WTC11 (cell line): ENCODE measurements around the gene NNMT. TPM values are rescaled to one million over a fixed set of nuclear protein-coding genes. Genes with fewer than 3 reads are reported as not detected.

ENCODE experiments used
- ATAC-seq: fragments of 200-7000 bp; cut with Tn5 transposase; 2 replicates; pipeline ENCODE4 v1.10.0; 2021; ENCODE audit warnings: mild to moderate bottlenecking, moderate library complexity
- CTCF ChIA-PET: fragments of 300-600 bp; sonication (Branson Sonifier 250); formaldehyde crosslinking; loops from one replicate; lab custom pipeline; 2021; ENCODE audit warnings: antibody characterized with exemption; lab: Charles Lee
- POLR2A ChIA-PET: fragments of 350-600 bp; sonication (Branson Sonifier 250); formaldehyde crosslinking; loops from one replicate; lab custom pipeline; 2021; ENCODE audit warnings: antibody characterized with exemption; lab: Charles Lee
- DNase-seq: peaks from one replicate; pipeline ENCODE4 v3.0.0; 2021; ENCODE audit warnings: low spot score
- H3K27ac Mint-ChIP-seq: 2 replicates; pipeline ENCODE4 v1.8.0; 2021; ENCODE audit warnings: mixed read lengths
- H3K27me3 Mint-ChIP-seq: 2 replicates; pipeline ENCODE4 v1.8.0; 2021; ENCODE audit warnings: low read depth, mild to moderate bottlenecking, moderate library complexity, mixed read lengths
- H3K36me3 Mint-ChIP-seq: 2 replicates; pipeline ENCODE4 v1.8.0; 2021; ENCODE audit warnings: mixed read lengths
- H3K4me1 Mint-ChIP-seq: 2 replicates; pipeline ENCODE4 v1.8.0; 2022; ENCODE audit warnings: mixed read lengths
- H3K4me3 Mint-ChIP-seq: 2 replicates; pipeline ENCODE4 v1.8.0; 2021; ENCODE audit warnings: mild to moderate bottlenecking, moderate library complexity, mixed read lengths
- H3K9me3 Mint-ChIP-seq: 2 replicates; pipeline ENCODE4 v1.8.0; 2021; ENCODE audit warnings: mixed read lengths
- ATF1 ChIP-seq: sonication (generic); formaldehyde crosslinking; IDR thresholded peaks from 2 replicates; pipeline ENCODE4 v1.8.1; 2023; ENCODE audit warnings: mild to moderate bottlenecking, moderate library complexity, missing genetic modification reagents
- ATF3 ChIP-seq: sonication (generic); formaldehyde crosslinking; conservative IDR thresholded peaks from 2 replicates; pipeline ENCODE4 v1.8.1; 2022; ENCODE audit warnings: mild to moderate bottlenecking, missing genetic modification reagents
- FOXK1 ChIP-seq: sonication (generic); formaldehyde crosslinking; IDR thresholded peaks from 2 replicates; pipeline ENCODE4 v1.8.0; 2022; ENCODE audit warnings: mild to moderate bottlenecking, moderate library complexity, missing genetic modification reagents
- FOXP1 ChIP-seq: sonication (generic); formaldehyde crosslinking; IDR thresholded peaks from 2 replicates; pipeline ENCODE4 v1.8.0; 2022; ENCODE audit warnings: missing genetic modification reagents, mild to moderate bottlenecking, moderate library complexity, borderline replicate concordance
- GRHL2 ChIP-seq: fragments of 250-450 bp; sonication (Bioruptor Pico); IDR thresholded peaks from 2 replicates; pipeline ENCODE4 v1.8.0; 2022; ENCODE audit warnings: mild to moderate bottlenecking, moderate library complexity; ENCODE audit not compliant: insufficient replicate concordance, severe bottlenecking
- JUN ChIP-seq: sonication (generic); formaldehyde crosslinking; IDR thresholded peaks from 2 replicates; pipeline ENCODE4 v1.8.0; 2023; ENCODE audit warnings: mild to moderate bottlenecking, missing genetic modification reagents
- NR2C2 ChIP-seq: sonication (generic); formaldehyde crosslinking; IDR thresholded peaks from 2 replicates; pipeline ENCODE4 v1.8.0; 2022; ENCODE audit warnings: mild to moderate bottlenecking, missing genetic modification reagents
- RELA ChIP-seq: sonication (generic); formaldehyde crosslinking; IDR thresholded peaks from 2 replicates; pipeline ENCODE4 v1.8.1; 2022; ENCODE audit warnings: missing genetic modification reagents, mild to moderate bottlenecking, borderline replicate concordance
- ZBTB43 ChIP-seq: sonication (generic); formaldehyde crosslinking; IDR thresholded peaks from 2 replicates; pipeline ENCODE4 v1.8.1; 2023; ENCODE audit warnings: mild to moderate bottlenecking, missing genetic modification reagents
- ZNF532 ChIP-seq: fragments of 250-450 bp; sonication (Bioruptor Pico); IDR thresholded peaks from 2 replicates; pipeline ENCODE4 v1.9.0; 2021; ENCODE audit warnings: mild to moderate bottlenecking, borderline replicate concordance
- total RNA-seq: library from RNA; stranded (reverse); gene quantifications from 3 replicates; pipeline ENCODE4 v1.2.3, GENCODE V29; 2021
- TF ChIP-seq, protein P1 (sequence below): sonication (generic); formaldehyde crosslinking; IDR thresholded peaks from 2 replicates; pipeline ENCODE4 v1.8.0; 2022; ENCODE audit warnings: mild to moderate bottlenecking, missing genetic modification reagents
- TF ChIP-seq, protein P2 (sequence below): sonication (generic); formaldehyde crosslinking; IDR thresholded peaks from 2 replicates; pipeline ENCODE4 v1.8.0; 2023; ENCODE audit warnings: mild to moderate bottlenecking, missing genetic modification reagents

NNMT gene
- total RNA-seq, 1 experiment from 2014 or later, result 0.50 TPM

DNA sequence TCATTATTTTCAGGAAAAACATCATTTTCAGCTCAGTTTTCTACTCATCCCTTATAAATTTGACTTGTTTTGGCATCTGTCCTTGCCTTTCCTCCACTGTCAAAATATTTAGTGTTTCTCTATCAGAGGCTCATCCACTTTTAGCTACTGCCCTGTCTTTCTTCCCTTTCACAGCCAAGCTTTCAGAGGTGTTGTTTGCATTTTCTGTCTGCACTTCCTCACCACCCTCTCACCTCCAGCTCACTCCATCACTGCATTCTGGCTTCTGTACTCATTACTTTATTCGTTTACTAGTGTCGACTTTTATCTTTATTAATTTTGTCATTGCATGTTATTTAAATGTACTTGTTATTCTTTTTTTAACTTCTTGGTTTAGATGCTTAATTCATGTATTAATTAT, 26.7 kb upstream of the NNMT start:
- POLR2A ChIA-PET, result no interaction called here
- H3K27ac Mint-ChIP-seq, result no peak overlapping the region
- peaks cover 9% of the 10 kb centered on the region for H3K9me3 Mint-ChIP-seq
- no peaks in the 10 kb centered on the region for H3K4me1 Mint-ChIP-seq
- TF ChIP-seq FOXP1 (CRISPR knock-in tag) (no peak), ATF3 (CRISPR knock-in tag) (no peak), ZNF532 (CRISPR knock-in tag) (no peak), NR2C2 (CRISPR knock-in tag) (no peak), ZBTB43 (no peak), GRHL2 (CRISPR knock-in tag) (no peak), JUN (CRISPR knock-in tag) (no peak)
- TF ChIP-seq, all 79 proteins: peak for 0
- no peaks in the 10 kb centered on the region for H3K36me3 Mint-ChIP-seq
- no peak for ATAC-seq
- peaks cover 11% of the 10 kb centered on the region for H3K27me3 Mint-ChIP-seq
- CTCF ChIA-PET, result interaction anchor here (1.1 to 1.2 kb wide), 2 partner anchors 8 to 11 kb away, joined by 3 to 4 read pairs; no protein-coding TSS in a partner anchor
- no peak overlapping the region for H3K4me3 Mint-ChIP-seq
- DNase-seq, result no peak

DNA sequence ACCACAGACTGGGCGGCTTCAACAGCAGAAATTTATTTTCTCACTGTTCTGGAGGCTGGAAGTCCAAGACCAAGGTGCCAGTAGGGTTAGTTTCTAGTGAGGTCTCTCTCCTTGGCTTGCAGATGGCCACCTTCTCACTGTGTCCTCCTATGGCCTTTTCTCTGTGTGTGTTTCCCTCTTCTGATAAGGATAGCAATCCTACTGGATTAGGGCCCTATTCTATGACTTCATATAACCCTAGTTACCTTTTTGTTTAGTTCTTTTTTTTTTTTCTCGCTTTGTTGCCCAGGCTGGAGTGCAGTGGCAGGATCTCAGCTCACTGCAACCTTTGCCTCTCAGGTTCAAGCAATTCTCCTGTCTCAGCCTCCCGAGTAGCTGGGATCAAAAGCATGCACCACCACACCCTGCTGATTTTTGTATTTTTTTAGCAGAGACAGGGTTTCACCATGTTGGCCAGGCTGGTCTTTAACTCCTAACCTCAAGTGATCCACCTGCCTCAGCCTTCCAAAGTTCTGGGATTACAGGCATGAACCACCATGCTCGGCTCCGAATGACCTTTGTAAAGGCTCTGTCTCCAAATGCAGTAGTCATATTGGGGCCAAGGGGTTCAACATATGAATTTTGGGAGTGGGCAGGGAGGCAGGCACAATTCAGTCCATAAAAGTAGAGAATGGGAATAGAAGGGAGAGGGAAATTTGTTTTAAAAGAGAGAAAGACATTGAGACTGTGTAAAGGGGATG, 25.5 kb upstream of the NNMT start:
- Mint-ChIP-seq H3K9me3 (peaks cover 9% of the 10 kb centered on the region), H3K4me3 (no peak overlapping the region), H3K27ac (no peak overlapping the region), H3K27me3 (peaks cover 11% of the 10 kb centered on the region), H3K36me3 (no peaks in the 10 kb centered on the region), H3K4me1 (no peaks in the 10 kb centered on the region)
- ChIA-PET CTCF (interaction anchor here (1.4 kb wide), 1 partner anchor 10 kb away, joined by 5 read pairs; no protein-coding TSS in a partner anchor), POLR2A (interaction anchor here (0.7 kb wide), 1 partner anchor 10 kb away, joined by 3 read pairs; no protein-coding TSS in a partner anchor)
- DNase-seq (no peak), ATAC-seq (no peak)
- TF ChIP-seq FOXK1 (CRISPR knock-in tag), result no peak

DNA sequence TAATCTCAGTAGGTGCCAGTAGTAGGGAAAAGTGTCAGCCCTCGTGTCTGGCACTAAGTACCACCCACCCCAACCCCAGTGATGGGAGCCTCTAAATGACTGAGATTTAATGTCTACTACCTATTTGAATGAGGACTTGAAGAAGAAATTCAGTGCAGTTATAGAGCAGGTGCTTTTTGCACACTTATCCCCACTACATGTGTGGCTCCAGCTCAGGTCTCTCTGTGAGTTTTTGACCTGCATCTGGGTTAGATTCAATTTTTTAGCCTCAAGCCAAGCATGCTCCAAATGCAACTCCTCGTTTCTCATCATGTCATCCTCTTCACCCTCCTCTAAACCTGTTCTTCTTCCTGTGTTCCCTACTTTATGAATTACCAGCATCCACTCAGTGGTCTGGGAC, 24.9 kb upstream of the NNMT start:
- no peak overlapping the region for H3K27ac Mint-ChIP-seq
- H3K9me3 Mint-ChIP-seq, result peaks cover 9% of the 10 kb centered on the region
- peaks cover 11% of the 10 kb centered on the region for H3K27me3 Mint-ChIP-seq
- POLR2A ChIA-PET, result interaction anchor here (0.7 kb wide), 1 partner anchor 9 kb away, joined by 3 read pairs; no protein-coding TSS in a partner anchor
- TF ChIP-seq ATF1 (CRISPR knock-in tag), result no peak
- TF ChIP-seq, protein P1, sequence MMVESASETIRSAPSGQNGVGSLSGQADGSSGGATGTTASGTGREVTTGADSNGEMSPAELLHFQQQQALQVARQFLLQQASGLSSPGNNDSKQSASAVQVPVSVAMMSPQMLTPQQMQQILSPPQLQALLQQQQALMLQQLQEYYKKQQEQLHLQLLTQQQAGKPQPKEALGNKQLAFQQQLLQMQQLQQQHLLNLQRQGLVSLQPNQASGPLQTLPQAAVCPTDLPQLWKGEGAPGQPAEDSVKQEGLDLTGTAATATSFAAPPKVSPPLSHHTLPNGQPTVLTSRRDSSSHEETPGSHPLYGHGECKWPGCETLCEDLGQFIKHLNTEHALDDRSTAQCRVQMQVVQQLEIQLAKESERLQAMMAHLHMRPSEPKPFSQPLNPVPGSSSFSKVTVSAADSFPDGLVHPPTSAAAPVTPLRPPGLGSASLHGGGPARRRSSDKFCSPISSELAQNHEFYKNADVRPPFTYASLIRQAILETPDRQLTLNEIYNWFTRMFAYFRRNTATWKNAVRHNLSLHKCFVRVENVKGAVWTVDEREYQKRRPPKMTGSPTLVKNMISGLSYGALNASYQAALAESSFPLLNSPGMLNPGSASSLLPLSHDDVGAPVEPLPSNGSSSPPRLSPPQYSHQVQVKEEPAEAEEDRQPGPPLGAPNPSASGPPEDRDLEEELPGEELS (CRISPR knock-in tag), result no peak
- TF ChIP-seq RELA (CRISPR knock-in tag), result no peak
- TF ChIP-seq, protein P2, sequence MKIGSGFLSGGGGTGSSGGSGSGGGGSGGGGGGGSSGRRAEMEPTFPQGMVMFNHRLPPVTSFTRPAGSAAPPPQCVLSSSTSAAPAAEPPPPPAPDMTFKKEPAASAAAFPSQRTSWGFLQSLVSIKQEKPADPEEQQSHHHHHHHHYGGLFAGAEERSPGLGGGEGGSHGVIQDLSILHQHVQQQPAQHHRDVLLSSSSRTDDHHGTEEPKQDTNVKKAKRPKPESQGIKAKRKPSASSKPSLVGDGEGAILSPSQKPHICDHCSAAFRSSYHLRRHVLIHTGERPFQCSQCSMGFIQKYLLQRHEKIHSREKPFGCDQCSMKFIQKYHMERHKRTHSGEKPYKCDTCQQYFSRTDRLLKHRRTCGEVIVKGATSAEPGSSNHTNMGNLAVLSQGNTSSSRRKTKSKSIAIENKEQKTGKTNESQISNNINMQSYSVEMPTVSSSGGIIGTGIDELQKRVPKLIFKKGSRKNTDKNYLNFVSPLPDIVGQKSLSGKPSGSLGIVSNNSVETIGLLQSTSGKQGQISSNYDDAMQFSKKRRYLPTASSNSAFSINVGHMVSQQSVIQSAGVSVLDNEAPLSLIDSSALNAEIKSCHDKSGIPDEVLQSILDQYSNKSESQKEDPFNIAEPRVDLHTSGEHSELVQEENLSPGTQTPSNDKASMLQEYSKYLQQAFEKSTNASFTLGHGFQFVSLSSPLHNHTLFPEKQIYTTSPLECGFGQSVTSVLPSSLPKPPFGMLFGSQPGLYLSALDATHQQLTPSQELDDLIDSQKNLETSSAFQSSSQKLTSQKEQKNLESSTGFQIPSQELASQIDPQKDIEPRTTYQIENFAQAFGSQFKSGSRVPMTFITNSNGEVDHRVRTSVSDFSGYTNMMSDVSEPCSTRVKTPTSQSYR (CRISPR knock-in tag), result no peak
- no peak overlapping the region for H3K4me3 Mint-ChIP-seq
- no peak for ATAC-seq
- DNase-seq, result no peak
- CTCF ChIA-PET, result interaction anchor here (1.4 kb wide), 1 partner anchor 10 kb away, joined by 5 read pairs; no protein-coding TSS in a partner anchor
- no peaks in the 10 kb centered on the region for H3K4me1 Mint-ChIP-seq
- H3K36me3 Mint-ChIP-seq, result no peaks in the 10 kb centered on the region
